CD4-positive, alpha-beta T cell treated with Interleukin-10 for 1 hour (primary cell): ENCODE data around the gene TFAM.
A peak's percentile ranks its signal among the peaks of the same experiment; 100 is the strongest.

Experiments
- DNase-seq: peaks from one replicate; pipeline ENCODE4 v3.0.0-alpha.2; 2020

TFAM gene

DNA sequence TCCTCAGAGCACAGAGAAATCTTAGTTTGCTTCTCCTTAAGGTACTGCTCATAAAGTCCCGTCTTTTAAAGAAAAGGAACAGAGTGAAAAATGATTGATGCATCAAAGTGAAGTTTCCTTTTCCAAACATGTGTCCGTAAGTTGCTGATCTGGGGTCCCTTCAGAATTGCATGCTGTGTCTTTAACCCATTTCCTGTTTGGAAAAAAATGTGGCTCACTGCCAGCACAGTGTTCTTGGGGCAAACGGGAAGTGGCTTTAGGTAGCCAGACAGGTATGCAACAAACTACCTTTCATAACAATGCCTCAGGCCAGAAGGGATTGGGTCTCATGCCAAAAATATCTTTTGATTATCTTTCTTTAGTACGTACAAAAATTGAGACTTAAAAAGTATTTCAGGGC is 50.9 kb downstream of the TFAM start:
- peak; percentile 5 for DNase-seq

DNA sequence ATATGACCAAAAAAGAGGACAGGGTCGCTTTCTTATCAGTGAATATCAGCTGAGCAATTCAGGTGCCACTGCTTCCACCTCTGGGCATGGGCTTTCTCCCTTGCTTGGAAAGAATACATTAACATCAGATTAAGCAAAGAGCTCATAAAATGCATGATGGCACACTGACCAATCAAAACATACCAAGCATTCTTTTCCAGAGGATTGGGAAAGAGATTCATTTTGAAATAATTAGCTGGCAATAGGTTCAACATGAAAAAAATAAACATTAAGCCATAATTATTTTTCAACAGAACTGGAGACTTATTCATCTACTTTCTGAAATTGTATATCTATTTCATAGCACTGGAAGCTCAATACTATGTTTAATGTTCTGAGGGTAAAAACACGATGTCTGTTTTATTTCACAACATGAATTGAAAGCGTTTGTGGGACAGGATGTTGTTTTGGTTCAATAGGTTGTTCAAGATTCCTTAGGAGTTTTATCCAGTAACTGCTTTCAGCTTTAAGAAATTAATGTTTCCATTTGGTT is 53.2 kb downstream of the TFAM start:
- no peak for DNase-seq

DNA sequence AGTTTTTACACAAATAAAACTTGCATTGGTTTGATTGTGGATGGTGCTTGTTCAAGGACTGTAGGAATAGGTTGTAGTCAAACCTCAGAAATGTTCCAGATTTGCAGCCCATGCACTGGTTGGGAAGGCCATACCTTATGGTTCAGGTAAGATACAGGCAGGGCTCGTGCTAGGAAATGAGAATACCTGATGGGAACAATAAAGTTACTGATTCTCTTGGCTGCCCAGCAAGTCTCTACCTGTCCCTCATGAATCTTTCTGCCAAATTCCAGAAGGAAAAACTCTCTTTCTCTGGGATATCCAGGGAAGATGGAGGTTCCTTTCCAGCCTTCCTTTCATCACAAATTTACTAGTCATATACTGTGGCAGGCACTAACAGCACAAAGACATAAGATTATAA is 53.8 kb downstream of the TFAM start:
- no peak for DNase-seq

DNA sequence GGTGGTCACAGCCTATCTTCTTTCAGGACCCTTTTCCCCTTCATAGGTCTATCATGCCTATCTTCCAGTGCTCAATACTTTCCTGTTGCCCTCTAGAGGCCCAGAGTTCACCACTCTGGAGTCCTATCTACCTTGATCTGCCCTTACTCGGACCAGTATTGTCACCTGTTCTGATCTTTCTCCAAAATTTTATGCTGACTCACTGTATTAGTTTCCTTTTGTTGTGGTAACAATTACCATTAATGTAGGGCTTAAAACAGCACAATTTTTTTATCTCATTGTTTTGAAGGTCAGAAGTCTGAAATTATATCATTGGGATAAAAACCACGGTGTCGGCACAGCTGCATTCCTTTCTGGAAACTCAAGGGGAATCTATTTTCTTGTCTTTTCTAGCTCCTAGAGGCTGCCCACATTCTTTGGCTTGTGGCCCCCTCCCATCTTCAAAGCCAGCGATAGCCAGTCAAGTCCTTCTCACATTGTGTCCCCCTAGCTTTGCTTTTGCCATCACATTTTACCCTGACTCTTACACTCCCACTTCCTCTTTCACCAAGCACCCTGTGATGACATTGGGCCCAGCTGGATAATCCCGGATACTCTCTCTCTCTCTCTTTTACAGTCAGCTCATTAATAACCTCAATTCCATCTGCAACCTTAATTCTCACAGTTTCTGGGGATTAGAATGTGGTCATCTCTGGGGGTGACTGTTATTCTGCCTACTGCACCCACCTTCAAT is 54.6 kb downstream of the TFAM start:
- DNase-seq, result no peak

DNA sequence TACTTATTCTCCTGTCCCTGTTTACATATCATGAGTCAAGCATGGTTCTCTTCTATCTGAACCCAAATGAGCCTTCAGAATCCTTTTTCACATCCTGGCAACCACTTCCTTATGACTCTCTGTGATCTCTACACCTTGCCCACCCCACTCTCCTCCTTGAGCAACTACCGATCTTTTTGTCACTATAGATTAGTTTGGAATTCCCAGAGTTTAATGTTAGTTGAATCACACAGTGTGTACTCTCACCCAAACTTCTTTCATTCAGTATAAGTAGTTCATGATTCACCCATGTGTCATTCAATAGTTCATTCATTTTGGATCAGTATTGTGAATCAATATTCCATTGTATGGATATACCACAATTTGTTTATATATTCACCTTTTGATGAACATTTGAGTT is 55.3 kb downstream of the TFAM start:
- no peak for DNase-seq

DNA sequence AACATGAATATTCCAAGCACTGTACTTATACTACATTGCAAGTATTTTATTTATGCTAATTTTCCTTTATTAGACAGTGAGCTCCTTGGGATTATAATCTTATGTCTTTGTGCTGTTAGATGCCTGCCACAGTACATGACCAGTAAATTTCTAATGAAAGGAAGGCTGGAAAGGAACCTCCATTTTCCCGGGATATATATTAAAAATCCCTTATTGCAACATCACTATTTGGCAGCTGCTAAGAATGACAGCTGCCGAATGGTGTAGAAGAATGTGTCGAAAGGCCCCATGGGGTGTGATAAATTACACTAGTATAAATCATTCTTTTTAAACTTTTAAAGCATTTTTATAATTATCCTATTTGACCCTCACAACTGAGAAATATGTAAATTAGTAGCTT is 59.1 kb downstream of the TFAM start:
- DNase-seq, result no peak

DNA sequence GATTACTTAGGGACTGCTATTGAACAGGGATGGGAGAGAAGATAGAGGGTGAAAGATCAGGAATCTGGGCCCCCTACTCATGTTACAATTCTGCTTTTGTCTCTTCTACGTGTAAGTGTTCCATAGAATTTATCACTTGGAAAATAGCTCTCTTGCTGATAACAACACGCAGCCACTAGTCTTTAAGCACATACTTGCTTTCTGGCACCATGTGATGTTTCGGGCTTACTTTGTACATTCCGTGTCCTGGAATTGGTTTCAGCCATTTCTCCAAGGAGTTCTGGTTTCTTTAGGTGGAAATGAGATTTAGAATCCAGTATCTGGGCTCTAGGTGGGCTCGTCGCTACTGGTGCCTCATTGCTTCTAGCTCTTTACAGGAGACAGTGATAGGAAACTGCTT is 59.7 kb downstream of the TFAM start:
- no peak for DNase-seq

DNA sequence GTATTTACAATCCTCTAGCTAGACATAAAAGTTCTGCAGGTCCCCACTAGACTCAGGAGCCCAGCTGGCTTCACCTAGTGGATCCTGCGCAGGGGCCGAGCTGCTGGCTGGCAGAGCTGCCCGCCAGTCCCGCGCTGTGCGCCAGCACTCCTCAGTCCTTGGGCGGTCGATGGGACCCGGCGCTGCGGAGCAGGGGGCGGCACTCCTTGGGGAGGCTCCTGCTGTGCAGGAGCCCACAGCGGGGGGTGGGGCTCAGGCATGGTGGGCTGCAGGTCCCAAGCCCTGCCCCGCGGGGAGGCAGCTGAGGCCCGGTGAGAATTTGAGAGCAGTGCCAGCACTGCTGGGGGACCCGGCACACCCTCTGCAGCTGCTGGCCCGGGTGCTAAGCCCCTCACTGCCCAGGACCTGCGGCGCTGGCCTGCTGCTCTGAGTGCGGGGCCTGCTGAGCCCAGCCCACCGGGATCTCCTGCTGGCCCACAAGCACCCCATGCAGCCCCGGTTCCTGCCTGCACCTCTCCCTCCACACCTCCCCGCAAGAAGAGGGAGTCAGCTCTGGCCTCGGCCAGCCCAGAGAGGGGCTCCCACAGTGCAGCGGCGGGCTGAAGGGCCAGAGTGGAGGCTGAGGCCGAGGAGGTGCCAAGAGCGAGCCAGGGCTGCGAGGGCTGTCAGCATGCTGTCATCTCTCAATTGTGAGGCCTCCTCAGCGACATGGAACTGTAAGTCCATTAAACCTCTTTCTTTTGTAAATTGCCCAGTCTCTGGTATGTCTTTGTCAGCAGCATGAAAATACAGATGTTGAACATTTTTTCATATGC is 63.1 kb downstream of the TFAM start:
- DNase-seq, result no peak
